Fibroblast of lung (primary cell): ENCODE results near the gene KIF1C.

ENCODE experiments used
- CTCF ChIP-seq, 2 donors: IDR thresholded peaks in 1 of 2; conservative IDR thresholded peaks in 1 of 2; 1 replicate in 1 of 2; 2 replicates in 1 of 2; pipeline ENCODE4 v1.5.1; 2011 to 2012; ENCODE audit warnings: low read length in 2 of 2, control low read depth in 1 of 2, inconsistent platforms in 1 of 2, low read depth in 1 of 2, mild to moderate bottlenecking in 1 of 2
- EZH2 ChIP-seq: IDR thresholded peaks from 2 replicates; pipeline ENCODE4 v1.5.1; 2012; ENCODE audit warnings: low read length, control low read depth, mild to moderate bottlenecking; ENCODE audit errors: missing control alignments

- TF ChIP-seq CTCF (conservative IDR thresholded peaks at IDR 0.05 in 1 of 2, IDR thresholded peaks at IDR 0.05 in 1 of 2; ENCODE audit: low read depth in 1 of 2, low read length in 2 of 2) (no peak), EZH2 (no peak)
Measured at GRCh38 chr17:5002121-5002788, 4.5 kb downstream of the KIF1C start.
